Measurements from ENCODE around the gene CD274.

Gene CD274

GRCh38 chr9:5502553-5502952, 52.2 kb downstream of the CD274 start:
- DNase-seq: no peak

- no peak for DNase-seq
These were observed 59.2 kb downstream of the CD274 start for GRCh38 chr9:5509573-5509972.

- no peak for DNase-seq
These were observed 60.1 kb downstream of the CD274 start, which contains the start of gene PDCD1LG2 for GRCh38 chr9:5510360-5510931. PDCD1LG2 (plus strand) TSS chr9:5510531; CDS start chr9:5522547, 12,016 bp downstream.

GRCh38 chr9:5510989-5511388, 60.6 kb downstream of the CD274 start:
- DNase-seq: no peak

GRCh38 chr9:5511476-5511875, 61.1 kb downstream of the CD274 start:
- no peak for DNase-seq

GRCh38 chr9:5511935-5512580, 61.7 kb downstream of the CD274 start:
- DNase-seq: no peak

GRCh38 chr9:5512658-5513452, 62.5 kb downstream of the CD274 start:
- no peak for DNase-seq

GRCh38 chr9:5513966-5514616, 63.7 kb downstream of the CD274 start:
- DNase-seq: no peak

GRCh38 chr9:5514617-5515260, 64.4 kb downstream of the CD274 start:
- no peak for DNase-seq

GRCh38 chr9:5515261-5515650, 64.9 kb downstream of the CD274 start:
- DNase-seq: no peak

GRCh38 chr9:5516453-5517220, 66.3 kb downstream of the CD274 start:
- DNase-seq: no peak

- DNase-seq: no peak
These were observed 68.0 kb downstream of the CD274 start for GRCh38 chr9:5518171-5518936.

GRCh38 chr9:5518937-5519319, 68.6 kb downstream of the CD274 start:
- DNase-seq: no peak

All from 8988T (cell line).